SK-N-SH (cell line): ENCODE data around the gene ZIC2. TPM values are rescaled to one million over a fixed set of nuclear protein-coding genes. Genes with fewer than 3 reads are reported as not detected.

ENCODE experiments used
- CTCF ChIA-PET: fragments of 300-600, 350-600 bp; formaldehyde crosslinking; extraction: SDS; loops from one replicate; lab custom pipeline; 2021; lab: Yijun Ruan, JAX
- POLR2A ChIA-PET: fragments of 350-600 bp; sonication (Branson Sonifier 250); formaldehyde crosslinking; extraction: SDS; loops from one replicate; lab custom pipeline; 2020; ENCODE audit warnings: antibody characterized with exemption, inconsistent platforms; lab: Yijun Ruan, JAX
- DNase-seq: peaks from one replicate; pipeline ENCODE4 v3.0.0; 2012
- H2AFZ ChIP-seq: fragments of 200-600 bp; sonication (generic); 2 replicates; pipeline ENCODE4 v1.8.1; 2016; ENCODE audit warnings: antibody characterized with exemption, mild to moderate bottlenecking, low read depth
- H3F3A ChIP-seq: fragments of 200-600 bp; sonication (generic); replicated peaks from 2 replicates; pipeline ENCODE3; 2016; ENCODE audit warnings: antibody characterized with exemption, mild to moderate bottlenecking; ENCODE audit not compliant: insufficient read depth
- H3K27ac ChIP-seq, 2 experiments: fragments of 200-500 bp in 1 of 2; fragments of 200-600 bp in 1 of 2; sonication (Bioruptor generic) in 1 of 2; sonication (generic), shearing (Covaris generic) in 1 of 2; 2 replicates each; pipeline versions ENCODE4 v1.5.1 to v1.6.1; 2014 to 2016; ENCODE audit warnings: low read depth in 2 of 2, inconsistent platforms in 1 of 2, low read length in 1 of 2, mild to moderate bottlenecking in 1 of 2, mixed read lengths in 1 of 2
- H3K27me3 ChIP-seq: fragments of 200-600 bp; sonication (generic), shearing (Covaris generic); 2 replicates; pipeline ENCODE4 v1.6.1; 2016; ENCODE audit warnings: mixed run types; ENCODE audit not compliant: insufficient read depth
- H3K36me3 ChIP-seq, 2 experiments: fragments of 200-500 bp in 1 of 2; fragments of 200-600 bp in 1 of 2; sonication (Bioruptor generic) in 1 of 2; sonication (generic) in 1 of 2; replicated peaks in 1 of 2; 2 replicates each; pipeline versions ENCODE3 to v1.5.1; 2014 to 2016; ENCODE audit warnings: low read length in 1 of 2, mild to moderate bottlenecking in 1 of 2; ENCODE audit not compliant: insufficient read depth in 2 of 2, control insufficient read depth in 1 of 2
- H3K4me1 ChIP-seq, 2 experiments: fragments of 200-500 bp in 1 of 2; fragments of 200-600 bp in 1 of 2; sonication (Bioruptor generic) in 1 of 2; sonication (generic), shearing (Covaris generic) in 1 of 2; 2 replicates each; pipeline versions ENCODE4 v1.5.1 to v1.6.1; 2014 to 2016; ENCODE audit warnings: low read depth in 1 of 2, low read length in 1 of 2, mixed run types in 1 of 2; ENCODE audit not compliant: insufficient read depth in 2 of 2, control insufficient read depth in 1 of 2
- H3K4me2 ChIP-seq: fragments of 200-600 bp; sonication (generic), shearing (Covaris generic); 2 replicates; pipeline ENCODE4 v1.6.1; 2017; ENCODE audit warnings: mixed run types
- H3K4me3 ChIP-seq, 2 experiments: fragments of 200-500 bp in 1 of 2; fragments of 200-600 bp in 1 of 2; sonication (Bioruptor generic) in 1 of 2; sonication (generic), shearing (Covaris generic) in 1 of 2; 2 replicates each; pipeline versions ENCODE4 v1.5.1 to v1.8.1; 2014 to 2016; ENCODE audit warnings: low read depth in 2 of 2, inconsistent platforms in 1 of 2, low read length in 1 of 2, mild to moderate bottlenecking in 1 of 2, mixed read lengths in 1 of 2, moderate library complexity in 1 of 2
- H3K79me2 ChIP-seq: fragments of 200-600 bp; sonication (generic); 2 replicates; pipeline ENCODE4 v1.8.1; 2017; ENCODE audit warnings: mild to moderate bottlenecking; ENCODE audit not compliant: insufficient read depth
- H3K9ac ChIP-seq: fragments of 200-600 bp; sonication (generic); 2 replicates; pipeline ENCODE4 v1.6.1; 2017; ENCODE audit warnings: mixed run types
- H3K9me2 ChIP-seq: fragments of 200-600 bp; sonication (generic); 2 replicates; pipeline ENCODE4 v1.6.1; 2017; ENCODE audit warnings: mixed run types
- H3K9me3 ChIP-seq: fragments of 200-600 bp; sonication (generic); 2 replicates; pipeline ENCODE4 v1.6.1; 2017; ENCODE audit warnings: mixed run types, mild to moderate bottlenecking, moderate library complexity
- H4K20me1 ChIP-seq: fragments of 200-600 bp; sonication (generic); 2 replicates; pipeline ENCODE4 v1.6.1; 2017; ENCODE audit warnings: mild to moderate bottlenecking, mixed run types; ENCODE audit not compliant: insufficient read depth
- CHD2 ChIP-seq: fragments of 150-350 bp; IDR thresholded peaks from 2 replicates; pipeline ENCODE4 v1.6.1; 2018; ENCODE audit warnings: low read length; ENCODE audit not compliant: partially characterized antibody
- EP300 ChIP-seq, 2 experiments: IDR thresholded peaks; 2 replicates each; pipeline versions ENCODE4 v1.4.0 to v1.6.1; 2012; ENCODE audit warnings: borderline replicate concordance in 1 of 2, low read depth in 1 of 2, low read length in 1 of 2
- FOSL2 ChIP-seq: IDR thresholded peaks from 2 replicates; pipeline ENCODE4 v1.4.0; 2012; ENCODE audit warnings: low read depth, mild to moderate bottlenecking, moderate library complexity, borderline replicate concordance
- FOXJ3 ChIP-seq: sonication (generic); formaldehyde crosslinking; IDR thresholded peaks from 2 replicates; pipeline ENCODE4 v1.5.1; 2020; ENCODE audit warnings: mild to moderate bottlenecking, missing genetic modification reagents
- GABPA ChIP-seq: IDR thresholded peaks from 2 replicates; pipeline ENCODE4 v1.4.0; 2012; ENCODE audit warnings: low read depth, mild to moderate bottlenecking
- JUND ChIP-seq: IDR thresholded peaks from 2 replicates; pipeline ENCODE4 v1.4.0; 2012
- MEF2A ChIP-seq: IDR thresholded peaks from 2 replicates; pipeline ENCODE4 v1.4.0; 2012; ENCODE audit warnings: low read depth, borderline replicate concordance
- MXI1 ChIP-seq: IDR thresholded peaks from 2 replicates; pipeline ENCODE4 v1.6.1; 2012; ENCODE audit warnings: mild to moderate bottlenecking, low read depth, low read length, improper control_type of control experiment
- PBX3 ChIP-seq: IDR thresholded peaks from 2 replicates; pipeline ENCODE4; 2012
- RAD21 ChIP-seq: IDR thresholded peaks from 2 replicates; pipeline ENCODE4 v1.6.1; 2012; ENCODE audit warnings: mild to moderate bottlenecking, low read length
- REST ChIP-seq: IDR thresholded peaks from 2 replicates; pipeline ENCODE4 v1.6.1; 2012; ENCODE audit warnings: mild to moderate bottlenecking, low read depth, low read length, moderate library complexity
- RFX5 ChIP-seq: IDR thresholded peaks from 2 replicates; pipeline ENCODE4 v1.6.1; 2012; ENCODE audit warnings: mild to moderate bottlenecking, improper control_type of control experiment, low read length
- RXRA ChIP-seq: IDR thresholded peaks from 2 replicates; pipeline ENCODE4 v1.4.0; 2012; ENCODE audit warnings: low read depth, mild to moderate bottlenecking, borderline replicate concordance
- TAF1 ChIP-seq: IDR thresholded peaks from 2 replicates; pipeline ENCODE4 v1.6.1; 2012; ENCODE audit warnings: low read depth, mild to moderate bottlenecking, low read length, moderate library complexity, borderline replicate concordance
- TCF12 ChIP-seq: IDR thresholded peaks from 2 replicates; pipeline ENCODE4 v1.4.0; 2012
- TEAD4 ChIP-seq: IDR thresholded peaks from 2 replicates; pipeline ENCODE4 v1.4.0; 2012; ENCODE audit warnings: mild to moderate bottlenecking, borderline replicate concordance; ENCODE audit not compliant: insufficient read depth
- ZBTB33 ChIP-seq: IDR thresholded peaks from 2 replicates; pipeline ENCODE4 v1.4.0; 2012; ENCODE audit warnings: low read depth, borderline replicate concordance
- WGBS: methylation state at CpG from one replicate; pipeline ENCODE4 v1.1.6; 2017; ENCODE audit warnings: low lambda C conversion rate; 5-methylcytosine and 5-hydroxymethylcytosine counted together
- polyA plus RNA-seq, 3 experiments: library from polyadenylated mRNA; depleted of rRNA; stranded (reverse); fragments of >200 nt; gene quantifications; 2 replicates each; pipeline ENCODE4 v1.2.3, GENCODE V29; 2012

The ZIC2 gene
- polyA plus RNA-seq, 1 of the 3 experiments (the other 2 are of a cell fraction), result not detected

GRCh38 chr13:99947666-99948065 is 33.9 kb upstream of the ZIC2 start:
- Histone ChIP-seq H4K20me1 (no peaks in the 10 kb centered on the region), H3K9me2 (no peaks in the 10 kb centered on the region), H2AFZ (no peak overlapping the region), H3K9ac (no peak overlapping the region), H3K27ac (no peak overlapping the region), H3K4me3 (no peak overlapping the region), H3K27me3 (peaks cover 85% of the 10 kb centered on the region), H3K4me2 (no peak overlapping the region), H3K79me2 (no peaks in the 10 kb centered on the region), H3K36me3 (no peaks in the 10 kb centered on the region), H3F3A (no peaks in the 10 kb centered on the region), H3K9me3 (no peaks in the 10 kb centered on the region), H3K4me1 (no peaks in the 10 kb centered on the region)
- no peak for DNase-seq
- POLR2A ChIA-PET, result interaction anchor here (0.6 kb wide), 1 partner anchor 77 kb away, joined by 4 read pairs; no protein-coding TSS in a partner anchor
- WGBS, result 0% methylated on average over 2 of the region's 2 CpGs
- CTCF ChIA-PET, result interaction anchor here (2.4 kb wide), 1 partner anchor 292 kb away, joined by 9 read pairs; no protein-coding TSS in a partner anchor
- TF ChIP-seq RFX5, result no peak

GRCh38 chr13:99948411-99948810 is 33.2 kb upstream of the ZIC2 start:
- WGBS, result 5% methylated on average over 4 of the region's 4 CpGs
- Histone ChIP-seq H3K27ac (no peak overlapping the region), H2AFZ (no peak overlapping the region), H3K4me1 (no peaks in the 10 kb centered on the region), H3K4me2 (no peak overlapping the region), H4K20me1 (no peaks in the 10 kb centered on the region), H3K9me2 (no peaks in the 10 kb centered on the region), H3K27me3 (peaks cover 93% of the 10 kb centered on the region), H3K9me3 (no peaks in the 10 kb centered on the region), H3K79me2 (no peaks in the 10 kb centered on the region), H3K36me3 (no peaks in the 10 kb centered on the region), H3K9ac (no peak overlapping the region), H3F3A (no peaks in the 10 kb centered on the region), H3K4me3 (no peak overlapping the region)
- POLR2A ChIA-PET, result no interaction called here
- TF ChIP-seq GABPA (no peak), RAD21 (no peak), JUND (no peak), ZBTB33 (no peak), CHD2 (no peak), EP300 (IDR thresholded peaks at IDR 0.05; ENCODE audit: borderline replicate concordance in 1 of 2, low read depth in 1 of 2, low read length in 1 of 2) (no peak), TAF1 (no peak), RXRA (no peak), PBX3 (no peak), MXI1 (no peak), TCF12 (no peak), REST (no peak), MEF2A (no peak), FOSL2 (no peak), TEAD4 (no peak), FOXJ3 (CRISPR knock-in tag) (no peak)
- DNase-seq, result no peak
- CTCF ChIA-PET, result interaction anchor here (1.0 to 2.4 kb wide), 2 partner anchors 9 to 292 kb away, joined by 3 to 9 read pairs; no protein-coding TSS in a partner anchor
